ENCODE data around the gene STARD9. TPM values are rescaled to one million over a fixed set of nuclear protein-coding genes. Genes with fewer than 3 reads are reported as not detected.

STARD9 gene
- total and polyA plus RNA-seq, 9 of the 15 experiments (the other 6 are each of a cell fraction or from before 2014, with no cell fraction given) = 0.45 to 6.0 (median 3.6) TPM

DNA sequence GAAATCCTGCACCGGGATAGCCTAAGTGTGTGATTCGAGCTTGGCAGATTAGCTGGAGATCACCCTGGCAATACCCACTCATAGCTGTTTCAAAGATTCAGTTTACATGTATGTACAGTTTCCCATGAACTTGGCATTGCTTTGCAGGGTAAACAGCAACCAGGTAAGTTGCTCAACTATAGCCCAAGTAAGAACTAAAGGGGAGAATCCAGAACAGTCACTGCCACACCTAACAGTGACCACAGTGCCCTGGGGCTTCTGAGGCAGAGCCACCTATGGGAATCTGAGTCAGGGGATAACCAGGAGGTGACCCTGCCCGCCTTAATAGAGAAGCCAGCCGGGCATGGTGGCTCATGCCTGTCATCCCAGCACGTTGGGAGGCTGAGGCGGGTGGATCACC lies 145.6 kb downstream of the STARD9 start (continued):
- no peak for TF ChIP-seq BMI1 (IDR thresholded peaks at IDR 0.05; ENCODE audit: low read length)
- TF ChIP-seq HLTF (IDR thresholded peaks at IDR 0.05) = no peak

GRCh38 chr15:42721916-42722315 lies 146.5 kb downstream of the STARD9 start:
- Histone ChIP-seq H3K9me1 (ENCODE audit: control insufficient read depth, insufficient read depth, low read length) (peaks cover 5% of the 10 kb centered on the region), H3K4me1 (replicated peaks in 1 of 2; ENCODE audit: control insufficient read depth in 2 of 2, insufficient read depth in 2 of 2, low read length in 2 of 2) (no peaks in the 10 kb centered on the region), H3K9me3 (replicated peaks; ENCODE audit: control insufficient read depth, insufficient read depth, low read depth, low read length) (no peaks in the 10 kb centered on the region), H3K4me3 (no peak overlapping the region), H3K79me2 (ENCODE audit: control insufficient read depth, insufficient read depth, low read length) (no peaks in the 10 kb centered on the region), H3K27ac (ENCODE audit: extremely low read depth, low read depth, low read length) (no peak overlapping the region), H2AFZ (ENCODE audit: low read depth, low read length) (no peak overlapping the region), H3K36me3 (ENCODE audit: control insufficient read depth, insufficient read depth, low read length) (peaks cover 59% of the 10 kb centered on the region), H3K4me2 (ENCODE audit: insufficient read depth, low read length) (no peak overlapping the region), H3K9ac (ENCODE audit: insufficient read depth in 1 of 2, low read depth in 2 of 2, low read length in 2 of 2) (no peak overlapping the region), H3K27me3 (ENCODE audit: control insufficient read depth in 2 of 2, insufficient read depth in 2 of 2, low read length in 2 of 2) (no peaks in the 10 kb centered on the region), H4K20me1 (replicated peaks; ENCODE audit: control insufficient read depth, insufficient read depth, low read length) (no peaks in the 10 kb centered on the region)
- ATAC-seq (no peak), FAIRE-seq (no peak), DNase-seq (ENCODE audit: extremely low read depth in 1 of 4, low spot score in 3 of 4) (no peak)
- intact Hi-C loops (cut with micrococcal nuclease) (no loop called here), in situ Hi-C loops (cut with MboI) (no loop called here)
- ChIA-PET POLR2A (interaction anchor here (0.6 to 1.5 kb wide), 4 partner anchors 13 to 504 kb away, joined by 3 to 5 read pairs (median 3); no protein-coding TSS in a partner anchor), CTCF (ENCODE audit: low intra/inter-chr PET ratio) (no interaction called here)
- WGBS (ENCODE audit: insufficient coverage, low coverage, missing lambda C conversion rate) = 77% methylated on average over 3 of the region's 3 CpGs
- BruUV-seq (replicated peaks) = no TSS peak
- TF ChIP-seq, protein P1, sequence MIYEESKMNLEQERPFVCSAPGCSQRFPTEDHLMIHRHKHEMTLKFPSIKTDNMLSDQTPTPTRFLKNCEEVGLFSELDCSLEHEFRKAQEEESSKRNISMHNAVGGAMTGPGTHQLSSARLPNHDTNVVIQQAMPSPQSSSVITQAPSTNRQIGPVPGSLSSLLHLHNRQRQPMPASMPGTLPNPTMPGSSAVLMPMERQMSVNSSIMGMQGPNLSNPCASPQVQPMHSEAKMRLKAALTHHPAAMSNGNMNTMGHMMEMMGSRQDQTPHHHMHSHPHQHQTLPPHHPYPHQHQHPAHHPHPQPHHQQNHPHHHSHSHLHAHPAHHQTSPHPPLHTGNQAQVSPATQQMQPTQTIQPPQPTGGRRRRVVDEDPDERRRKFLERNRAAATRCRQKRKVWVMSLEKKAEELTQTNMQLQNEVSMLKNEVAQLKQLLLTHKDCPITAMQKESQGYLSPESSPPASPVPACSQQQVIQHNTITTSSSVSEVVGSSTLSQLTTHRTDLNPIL (CRISPR knock-in tag; IDR thresholded peaks at IDR 0.05) = no peak
- TF ChIP-seq, protein P2, sequence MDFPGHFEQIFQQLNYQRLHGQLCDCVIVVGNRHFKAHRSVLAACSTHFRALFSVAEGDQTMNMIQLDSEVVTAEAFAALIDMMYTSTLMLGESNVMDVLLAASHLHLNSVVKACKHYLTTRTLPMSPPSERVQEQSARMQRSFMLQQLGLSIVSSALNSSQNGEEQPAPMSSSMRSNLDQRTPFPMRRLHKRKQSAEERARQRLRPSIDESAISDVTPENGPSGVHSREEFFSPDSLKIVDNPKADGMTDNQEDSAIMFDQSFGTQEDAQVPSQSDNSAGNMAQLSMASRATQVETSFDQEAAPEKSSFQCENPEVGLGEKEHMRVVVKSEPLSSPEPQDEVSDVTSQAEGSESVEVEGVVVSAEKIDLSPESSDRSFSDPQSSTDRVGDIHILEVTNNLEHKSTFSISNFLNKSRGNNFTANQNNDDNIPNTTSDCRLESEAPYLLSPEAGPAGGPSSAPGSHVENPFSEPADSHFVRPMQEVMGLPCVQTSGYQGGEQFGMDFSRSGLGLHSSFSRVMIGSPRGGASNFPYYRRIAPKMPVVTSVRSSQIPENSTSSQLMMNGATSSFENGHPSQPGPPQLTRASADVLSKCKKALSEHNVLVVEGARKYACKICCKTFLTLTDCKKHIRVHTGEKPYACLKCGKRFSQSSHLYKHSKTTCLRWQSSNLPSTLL (IDR thresholded peaks at IDR 0.05) = no peak
- TF ChIP-seq CBX3 (IDR thresholded peaks at IDR 0.05; ENCODE audit: borderline replicate concordance in 1 of 2, low read length in 2 of 2) (no peak), ZNF224 (CRISPR knock-in tag; IDR thresholded peaks at IDR 0.05) (no peak), KAT2B (IDR thresholded peaks at IDR 0.05; ENCODE audit: low read depth, low read length) (no peak), ZNF431 (CRISPR knock-in tag; IDR thresholded peaks at IDR 0.05) (no peak), FOXJ3 (CRISPR knock-in tag; IDR thresholded peaks at IDR 0.05) (no peak), E2F5 (CRISPR knock-in tag; IDR thresholded peaks at IDR 0.05) (no peak), ZNF695 (CRISPR knock-in tag; IDR thresholded peaks at IDR 0.05) (no peak), TFAP4 (CRISPR knock-in tag; IDR thresholded peaks at IDR 0.05; ENCODE audit: borderline replicate concordance) (no peak), ZNF253 (CRISPR knock-in tag; conservative IDR thresholded peaks at IDR 0.05) (no peak)
- TF ChIP-seq, protein P3, sequence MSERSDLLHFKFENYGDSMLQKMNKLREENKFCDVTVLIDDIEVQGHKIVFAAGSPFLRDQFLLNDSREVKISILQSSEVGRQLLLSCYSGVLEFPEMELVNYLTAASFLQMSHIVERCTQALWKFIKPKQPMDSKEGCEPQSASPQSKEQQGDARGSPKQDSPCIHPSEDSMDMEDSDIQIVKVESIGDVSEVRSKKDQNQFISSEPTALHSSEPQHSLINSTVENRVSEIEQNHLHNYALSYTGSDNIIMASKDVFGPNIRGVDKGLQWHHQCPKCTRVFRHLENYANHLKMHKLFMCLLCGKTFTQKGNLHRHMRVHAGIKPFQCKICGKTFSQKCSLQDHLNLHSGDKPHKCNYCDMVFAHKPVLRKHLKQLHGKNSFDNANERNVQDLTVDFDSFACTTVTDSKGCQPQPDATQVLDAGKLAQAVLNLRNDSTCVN (CRISPR knock-in tag; IDR thresholded peaks at IDR 0.05) = no peak
- TF ChIP-seq, protein P4, sequence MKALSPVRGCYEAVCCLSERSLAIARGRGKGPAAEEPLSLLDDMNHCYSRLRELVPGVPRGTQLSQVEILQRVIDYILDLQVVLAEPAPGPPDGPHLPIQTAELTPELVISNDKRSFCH (CRISPR knock-in tag; IDR thresholded peaks at IDR 0.05) = no peak
- TF ChIP-seq, protein P4 (tag; IDR thresholded peaks at IDR 0.05) = no peak
